IMR-90 (cell line): ENCODE results near the gene FBXW12. TPM values are rescaled to one million over a fixed set of nuclear protein-coding genes. Genes with fewer than 3 reads are reported as not detected.

Source experiments
- ATAC-seq: fragments of 200-7000 bp; cut with Tn5 transposase; 2 replicates; pipeline ENCODE4 v1.9.1; 2020; ENCODE audit warnings: low read depth, mild to moderate bottlenecking, moderate library complexity
- BruUV-seq: library from RNA; stranded (reverse); fragments of 400-500 nt; replicated peaks from 2 replicates; lab custom pipeline; 2021; lab: Mats Ljungman, UMichigan
- CTCF ChIA-PET: fragments of 300-600 bp; formaldehyde crosslinking; extraction: SDS; loops from one replicate; lab custom pipeline; 2021; ENCODE audit warnings: antibody characterized with exemption; lab: Yijun Ruan, JAX
- POLR2A ChIA-PET: fragments of 300-600 bp; sonication (Branson Sonifier 250); formaldehyde crosslinking; loops from one replicate; lab custom pipeline; 2022; ENCODE audit warnings: antibody characterized with exemption; ENCODE audit not compliant: unreplicated experiment; lab: Charles Lee
- DNase-seq: peaks from one replicate; pipeline ENCODE4 v3.0.0; 2013
- H2AFZ ChIP-seq: replicated peaks from 2 replicates; pipeline ENCODE3; 2013; ENCODE audit warnings: low read length, mild to moderate bottlenecking; ENCODE audit not compliant: poor library complexity
- H2AK5ac ChIP-seq: 2 replicates; pipeline ENCODE4 v1.6.1; 2013; ENCODE audit warnings: low read depth, low read length, inconsistent platforms
- H2AK9ac ChIP-seq: replicated peaks from 2 replicates; pipeline ENCODE3; 2013; ENCODE audit warnings: mild to moderate bottlenecking, low read depth, low read length, moderate library complexity; ENCODE audit not compliant: poor library complexity
- H2BK120ac ChIP-seq: 2 replicates; pipeline ENCODE4 v1.6.1; 2013; ENCODE audit warnings: low read depth, low read length, inconsistent platforms
- H2BK15ac ChIP-seq: 3 replicates; pipeline ENCODE4 v1.6.1; 2013; ENCODE audit warnings: low read depth, low read length, inconsistent platforms
- H2BK20ac ChIP-seq: 2 replicates; pipeline ENCODE4 v1.6.1; 2013; ENCODE audit warnings: low read depth, mild to moderate bottlenecking, inconsistent platforms, low read length, moderate library complexity
- H2BK5ac ChIP-seq: 2 replicates; pipeline ENCODE4 v1.6.1; 2013; ENCODE audit warnings: mild to moderate bottlenecking, low read depth, low read length, inconsistent platforms; ENCODE audit not compliant: poor library complexity, severe bottlenecking
- H3K14ac ChIP-seq: replicated peaks from 2 replicates; pipeline ENCODE4 v1.6.1; 2013; ENCODE audit warnings: low read depth, low read length, inconsistent platforms
- H3K18ac ChIP-seq: 2 replicates; pipeline ENCODE4 v1.6.1; 2013; ENCODE audit warnings: low read depth, low read length, control low read depth
- H3K23ac ChIP-seq: 2 replicates; pipeline ENCODE4 v1.6.1; 2013; ENCODE audit warnings: low read depth, low read length, inconsistent platforms
- H3K27ac ChIP-seq: 2 replicates; pipeline ENCODE4 v1.5.1; 2013; ENCODE audit warnings: mild to moderate bottlenecking, control low read depth, low read length; ENCODE audit not compliant: insufficient read depth
- H3K27me3 ChIP-seq: 2 replicates; pipeline ENCODE4 v1.6.1; 2013; ENCODE audit warnings: low read length; ENCODE audit not compliant: control insufficient read depth, insufficient read depth
- H3K36me3 ChIP-seq: 2 replicates; pipeline ENCODE4 v1.6.1; 2013; ENCODE audit warnings: low read length, mixed read lengths; ENCODE audit not compliant: control insufficient read depth, insufficient read depth
- H3K4ac ChIP-seq: 2 replicates; pipeline ENCODE4 v1.6.1; 2013; ENCODE audit warnings: low read depth, low read length, inconsistent platforms
- H3K4me1 ChIP-seq: 2 replicates; pipeline ENCODE4 v1.6.1; 2013; ENCODE audit warnings: low read length, mixed read lengths; ENCODE audit not compliant: control insufficient read depth, insufficient read depth
- H3K4me2 ChIP-seq: 2 replicates; pipeline ENCODE4 v1.6.1; 2013; ENCODE audit warnings: low read depth, mild to moderate bottlenecking, control low read depth, low read length, moderate library complexity
- H3K4me3 ChIP-seq: 2 replicates; pipeline ENCODE4 v1.5.1; 2013; ENCODE audit warnings: low read depth, mild to moderate bottlenecking, control low read depth, low read length, moderate library complexity; ENCODE audit not compliant: insufficient read depth
- H3K56ac ChIP-seq: 2 replicates; pipeline ENCODE4 v1.6.1; 2013; ENCODE audit warnings: low read length, inconsistent platforms; ENCODE audit not compliant: insufficient read depth; ENCODE audit errors: extremely low read depth
- H3K79me1 ChIP-seq, 2 experiments: 2 replicates each; pipeline ENCODE4 v1.6.1; 2013; ENCODE audit warnings: low read length in 2 of 2, inconsistent platforms in 1 of 2, low read depth in 1 of 2
- H3K9ac ChIP-seq: 2 replicates; pipeline ENCODE4 v1.6.1; 2013; ENCODE audit warnings: low read depth, low read length, control low read depth
- H3K9me1 ChIP-seq: 2 replicates; pipeline ENCODE4 v1.6.1; 2013; ENCODE audit warnings: low read length, inconsistent platforms; ENCODE audit not compliant: insufficient read depth
- H3K9me3 ChIP-seq: 2 replicates; pipeline ENCODE4 v1.6.1; 2013; ENCODE audit warnings: low read length; ENCODE audit not compliant: control insufficient read depth, insufficient read depth
- H4K20me1 ChIP-seq: 2 replicates; pipeline ENCODE4 v1.6.1; 2013; ENCODE audit warnings: low read length, inconsistent platforms; ENCODE audit not compliant: insufficient read depth
- H4K5ac ChIP-seq: 2 replicates; pipeline ENCODE4 v1.6.1; 2013; ENCODE audit warnings: mild to moderate bottlenecking, low read depth, low read length, control low read depth
- H4K8ac ChIP-seq, 2 experiments: 2 replicates each; pipeline ENCODE4 v1.6.1; 2013; ENCODE audit warnings: low read depth in 2 of 2, low read length in 2 of 2, control low read depth in 1 of 2, inconsistent platforms in 1 of 2
- H4K91ac ChIP-seq: 2 replicates; pipeline ENCODE4 v1.6.1; 2013; ENCODE audit warnings: low read depth, low read length, inconsistent platforms; ENCODE audit not compliant: insufficient read depth
- CEBPB ChIP-seq: IDR thresholded peaks from 2 replicates; pipeline ENCODE4 v1.6.1; 2012; ENCODE audit warnings: low read depth, low read length, improper control_type of control experiment
- CHD1 ChIP-seq: IDR thresholded peaks from 2 replicates; pipeline ENCODE4 v1.6.1; 2012; ENCODE audit warnings: low read depth, low read length, improper control_type of control experiment
- MAFK ChIP-seq: IDR thresholded peaks from 2 replicates; pipeline ENCODE4 v1.6.1; 2012; ENCODE audit warnings: low read depth, low read length, improper control_type of control experiment
- MAZ ChIP-seq: IDR thresholded peaks from 2 replicates; pipeline ENCODE4 v1.6.1; 2012; ENCODE audit warnings: low read depth, mild to moderate bottlenecking, low read length, improper control_type of control experiment, moderate library complexity, borderline replicate concordance
- NFE2L2 ChIP-seq: fragments of 150-350 bp; IDR thresholded peaks from 2 replicates; pipeline ENCODE4 v1.6.1; 2016; ENCODE audit warnings: low read depth, mild to moderate bottlenecking, low read length
- POLR2A ChIP-seq: IDR thresholded peaks from 2 replicates; pipeline ENCODE4 v1.6.1; 2012; ENCODE audit warnings: mild to moderate bottlenecking, low read depth, low read length
- RCOR1 ChIP-seq: IDR thresholded peaks from 2 replicates; pipeline ENCODE4 v1.6.1; 2012; ENCODE audit warnings: mild to moderate bottlenecking, low read length, improper control_type of control experiment; ENCODE audit not compliant: insufficient replicate concordance
- RFX5 ChIP-seq: IDR thresholded peaks from 2 replicates; pipeline ENCODE4 v1.8.0; 2012; ENCODE audit warnings: low read depth, mild to moderate bottlenecking, low read length, moderate library complexity
- SMC3 ChIP-seq: fragments of 150-350 bp; IDR thresholded peaks from 2 replicates; pipeline ENCODE4 v1.6.1; 2016; ENCODE audit warnings: low read depth, mild to moderate bottlenecking, antibody characterized with exemption, low read length, moderate library complexity
- WGBS, 2 experiments: methylation state at CpG; one replicate each; pipeline versions ENCODE4 v1.1.5 to v1.1.7; 2013; ENCODE audit warnings: missing lambda C conversion rate in 2 of 2; ENCODE audit not compliant: insufficient read length in 1 of 2; ENCODE audit errors: extremely low coverage in 2 of 2; 5-methylcytosine and 5-hydroxymethylcytosine counted together
- dilution Hi-C: fragments of 300-500 bp; cut with HindIII; formaldehyde crosslinking; loops from one replicate; pipeline ENCODE4 v1.14.3; 2018; ENCODE audit warnings: low sequenced_read_pairs; ENCODE audit not compliant: unreplicated experiment
- in situ Hi-C: fragments of 300-500 bp; cut with MboI; formaldehyde crosslinking; loops from 3 replicates; pipeline ENCODE4 v1.14.3; 2019; ENCODE audit warnings: low sequenced_read_pairs, inconsistent platforms, mixed read lengths
- intact Hi-C: fragments of 100-400 bp; cut with micrococcal nuclease; formaldehyde crosslinking; loops from 2 replicates; pipeline ENCODE4 v1.10.0; 2022
- polyA plus RNA-seq, 3 experiments: library from polyadenylated mRNA; depleted of rRNA; stranded (reverse); fragments of >200 nt; gene quantifications; 2 replicates each; pipeline ENCODE4 v1.2.3, GENCODE V29; 2012; ENCODE audit warnings: low replicate concordance in 1 of 3
- total RNA-seq: library from RNA; depleted of rRNA; stranded (reverse); fragments of >200 nt; gene quantifications from 2 replicates; pipeline ENCODE4 v1.2.3, GENCODE V29; 2012
- TF ChIP-seq, protein P1 (sequence below): fragments of 150-350 bp; IDR thresholded peaks from 2 replicates; pipeline ENCODE4 v1.6.1; 2017; ENCODE audit warnings: mild to moderate bottlenecking, antibody characterized with exemption, low read length, low read depth
- TF ChIP-seq, protein P2 (sequence below): conservative IDR thresholded peaks from 2 replicates; pipeline ENCODE4 v1.5.1; 2012; ENCODE audit warnings: mild to moderate bottlenecking, low read depth, low read length, improper control_type of control experiment

FBXW12 gene
- total and polyA plus RNA-seq, 2 of the 4 experiments (the other 2 are of a cell fraction) = not detected

DNA sequence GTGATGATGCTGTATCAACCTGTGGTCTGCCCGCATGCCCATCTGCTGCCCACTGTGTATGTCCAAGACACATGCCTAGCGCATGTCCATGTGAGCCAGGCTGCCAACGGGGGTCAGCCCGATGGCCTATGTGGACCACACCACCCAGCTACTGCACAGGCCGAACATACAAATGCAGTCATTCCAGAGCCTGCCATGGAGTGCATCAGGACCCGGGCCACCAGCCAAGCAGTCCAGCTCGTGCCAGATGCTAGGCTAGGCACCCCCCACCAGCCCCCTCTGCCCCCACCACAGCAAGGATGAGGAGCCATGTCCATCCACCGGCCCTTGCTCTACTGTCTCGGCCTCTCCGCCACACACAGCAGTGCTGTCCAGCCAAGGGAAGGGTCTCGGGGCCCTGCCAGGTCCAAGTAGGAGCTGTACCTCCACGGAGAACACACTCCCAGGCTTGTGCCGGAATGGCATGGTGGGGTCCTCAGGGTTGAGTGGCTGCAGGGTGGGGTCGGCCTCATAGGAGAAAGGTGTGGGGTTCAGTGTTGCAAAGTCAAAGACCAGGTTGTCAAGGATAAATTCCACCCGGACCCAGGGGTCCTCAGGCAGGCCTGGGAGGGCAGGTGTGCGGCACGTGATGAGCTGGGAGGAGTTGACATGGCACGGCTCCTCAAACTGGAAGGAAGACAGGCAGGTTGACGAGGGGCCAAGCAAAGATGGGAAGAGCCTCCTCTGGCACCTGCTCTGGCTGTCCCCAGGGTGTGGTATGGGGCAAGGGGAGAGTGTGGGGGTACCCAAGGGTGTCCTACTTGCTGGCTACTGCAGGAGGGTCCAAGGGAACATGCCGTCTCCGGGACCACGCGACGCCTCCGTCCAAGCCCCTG lies 42.6 kb downstream of the FBXW12 start:
- POLR2A ChIA-PET = interaction anchor here (0.5 kb wide), 1 partner anchor 10 kb away, joined by 3 read pairs; no protein-coding TSS in a partner anchor

More for the DNA sequence above, 42.6 kb downstream of the FBXW12 start:
- no peaks in the 10 kb centered on the region for H3K9me1 ChIP-seq
- no peaks in the 10 kb centered on the region for H3K9me3 ChIP-seq
- no peaks in the 10 kb centered on the region for H3K27me3 ChIP-seq
- no peak for DNase-seq
- no peak overlapping the region for H3K4ac ChIP-seq
- H3K27ac ChIP-seq = no peak overlapping the region
- H3K18ac ChIP-seq = no peak overlapping the region
- no peak overlapping the region for H3K4me3 ChIP-seq
- H2BK120ac ChIP-seq = no peak overlapping the region
- H2BK15ac ChIP-seq = no peak overlapping the region
- H2BK5ac ChIP-seq = no peak overlapping the region
- BruUV-seq = no TSS peak
- H2AFZ ChIP-seq = no peak overlapping the region
- H4K20me1 ChIP-seq = no peaks in the 10 kb centered on the region; the same call in 1 of the 2 replicates
- no peak for ATAC-seq
- no peak for TF ChIP-seq CHD1
- TF ChIP-seq SMC3 = no peak
- TF ChIP-seq NFE2L2 = no peak
- no peak for TF ChIP-seq RCOR1
- TF ChIP-seq, protein P1, sequence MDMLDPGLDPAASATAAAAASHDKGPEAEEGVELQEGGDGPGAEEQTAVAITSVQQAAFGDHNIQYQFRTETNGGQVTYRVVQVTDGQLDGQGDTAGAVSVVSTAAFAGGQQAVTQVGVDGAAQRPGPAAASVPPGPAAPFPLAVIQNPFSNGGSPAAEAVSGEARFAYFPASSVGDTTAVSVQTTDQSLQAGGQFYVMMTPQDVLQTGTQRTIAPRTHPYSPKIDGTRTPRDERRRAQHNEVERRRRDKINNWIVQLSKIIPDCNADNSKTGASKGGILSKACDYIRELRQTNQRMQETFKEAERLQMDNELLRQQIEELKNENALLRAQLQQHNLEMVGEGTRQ = no peak
- TF ChIP-seq POLR2A = no peak
- no peak for TF ChIP-seq MAZ
- TF ChIP-seq, protein P2, sequence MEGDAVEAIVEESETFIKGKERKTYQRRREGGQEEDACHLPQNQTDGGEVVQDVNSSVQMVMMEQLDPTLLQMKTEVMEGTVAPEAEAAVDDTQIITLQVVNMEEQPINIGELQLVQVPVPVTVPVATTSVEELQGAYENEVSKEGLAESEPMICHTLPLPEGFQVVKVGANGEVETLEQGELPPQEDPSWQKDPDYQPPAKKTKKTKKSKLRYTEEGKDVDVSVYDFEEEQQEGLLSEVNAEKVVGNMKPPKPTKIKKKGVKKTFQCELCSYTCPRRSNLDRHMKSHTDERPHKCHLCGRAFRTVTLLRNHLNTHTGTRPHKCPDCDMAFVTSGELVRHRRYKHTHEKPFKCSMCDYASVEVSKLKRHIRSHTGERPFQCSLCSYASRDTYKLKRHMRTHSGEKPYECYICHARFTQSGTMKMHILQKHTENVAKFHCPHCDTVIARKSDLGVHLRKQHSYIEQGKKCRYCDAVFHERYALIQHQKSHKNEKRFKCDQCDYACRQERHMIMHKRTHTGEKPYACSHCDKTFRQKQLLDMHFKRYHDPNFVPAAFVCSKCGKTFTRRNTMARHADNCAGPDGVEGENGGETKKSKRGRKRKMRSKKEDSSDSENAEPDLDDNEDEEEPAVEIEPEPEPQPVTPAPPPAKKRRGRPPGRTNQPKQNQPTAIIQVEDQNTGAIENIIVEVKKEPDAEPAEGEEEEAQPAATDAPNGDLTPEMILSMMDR = no peak
- no peak for TF ChIP-seq CEBPB
- no peak for TF ChIP-seq MAFK
- no peak for TF ChIP-seq RFX5
- H3K79me1 ChIP-seq = no peaks in the 10 kb centered on the region
- no peak overlapping the region for H2BK20ac ChIP-seq
- H3K36me3 ChIP-seq = peaks cover 71% of the 10 kb centered on the region
- H4K8ac ChIP-seq = no peak overlapping the region
- in situ Hi-C loops (no loop called here), dilution Hi-C loops (no loop called here), intact Hi-C loops (no loop called here)
- H3K4me1 ChIP-seq = no peaks in the 10 kb centered on the region
- 93% methylated on average over 16 of the region's 25 CpGs; no CpG with 5 or more reads in 1 of the 2 experiments for WGBS, 2 experiments
- no peak overlapping the region for H3K14ac ChIP-seq
- H4K5ac ChIP-seq = no peak overlapping the region
- H3K4me2 ChIP-seq = no peak overlapping the region
- H2AK5ac ChIP-seq = no peak overlapping the region
- no peak overlapping the region for H3K56ac ChIP-seq
- H2AK9ac ChIP-seq = no peak overlapping the region
- H3K9ac ChIP-seq = no peak overlapping the region
- CTCF ChIA-PET = interaction anchor here (1.1 to 1.3 kb wide), 2 partner anchors 14 to 22 kb away, joined by 3 to 4 read pairs; no protein-coding TSS in a partner anchor
- H3K23ac ChIP-seq = no peak overlapping the region
- no peak overlapping the region for H4K91ac ChIP-seq
